GM18951 (cell line): ENCODE measurements around the gene FRMD1.

ENCODE experiments used
- POLR2A ChIP-seq: IDR thresholded peaks from 4 replicates; pipeline ENCODE4 v1.6.1; 2011; ENCODE audit warnings: mild to moderate bottlenecking; ENCODE audit not compliant: insufficient read length, insufficient read depth; ENCODE audit errors: extremely low read depth
- in situ Hi-C: fragments of 300-500 bp; cut with MboI; formaldehyde crosslinking; loops from one replicate; pipeline ENCODE4 v1.12.0; 2022; ENCODE audit warnings: low sequenced_read_pairs, mixed read lengths, inconsistent platforms; ENCODE audit not compliant: unreplicated experiment

The FRMD1 gene

GRCh38 chr6:168026925-168027324 is 52.1 kb downstream of the FRMD1 start:
- in situ Hi-C loops = no loop called here
- TF ChIP-seq POLR2A = no peak

- in situ Hi-C loops = no loop called here
- no peak for TF ChIP-seq POLR2A
Measured at GRCh38 chr6:168025831-168026710, 52.9 kb downstream of the FRMD1 start.

GRCh38 chr6:168024951-168025510 is 54.0 kb downstream of the FRMD1 start:
- in situ Hi-C loops = no loop called here
- TF ChIP-seq POLR2A = no peak

- no peak for TF ChIP-seq POLR2A
- in situ Hi-C loops = no loop called here
Measured at GRCh38 chr6:168022488-168023321, 56.3 kb downstream of the FRMD1 start.

- TF ChIP-seq POLR2A = no peak
- in situ Hi-C loops = no loop called here
Measured at GRCh38 chr6:168021581-168021980, 57.4 kb downstream of the FRMD1 start.

GRCh38 chr6:168020242-168020641 is 58.8 kb downstream of the FRMD1 start:
- no peak for TF ChIP-seq POLR2A
- in situ Hi-C loops = no loop called here

GRCh38 chr6:168018664-168019063 is 60.3 kb downstream of the FRMD1 start:
- in situ Hi-C loops = no loop called here
- no peak for TF ChIP-seq POLR2A

- no peak for TF ChIP-seq POLR2A
- in situ Hi-C loops = no loop called here
Measured at GRCh38 chr6:168017629-168018028, 61.4 kb downstream of the FRMD1 start.

- in situ Hi-C loops = no loop called here
- no peak for TF ChIP-seq POLR2A
Measured at GRCh38 chr6:168016721-168017525, 62.1 kb downstream of the FRMD1 start.

GRCh38 chr6:168016176-168016620 is 62.8 kb downstream of the FRMD1 start:
- in situ Hi-C loops = no loop called here
- TF ChIP-seq POLR2A = no peak

GRCh38 chr6:168015482-168016175 is 63.4 kb downstream of the FRMD1 start:
- in situ Hi-C loops = no loop called here
- no peak for TF ChIP-seq POLR2A

GRCh38 chr6:168015009-168015408 is 64.0 kb downstream of the FRMD1 start:
- in situ Hi-C loops = no loop called here
- TF ChIP-seq POLR2A = no peak

GRCh38 chr6:168014428-168014827 is 64.6 kb downstream of the FRMD1 start:
- no peak for TF ChIP-seq POLR2A
- in situ Hi-C loops = no loop called here
